GM23248 (cell line): ENCODE measurements around the gene SPHKAP. TPM values are rescaled to one million over a fixed set of nuclear protein-coding genes. Genes with fewer than 3 reads are reported as not detected.
"Not testable (repeated sequence)": the region's sequence is repeated elsewhere in the genome, so short reads cannot be mapped to it uniquely, and the experiment has no call there.

Experiments used
- DNase-seq: peaks from one replicate; pipeline ENCODE4 v3.0.0-alpha.2; 2015
- H2AFZ ChIP-seq: fragments of 200-600 bp; sonication (generic); 2 replicates; pipeline ENCODE4 v1.6.1; 2016; ENCODE audit warnings: antibody characterized with exemption
- H3F3A ChIP-seq: fragments of 200-600 bp; sonication (generic); 2 replicates; pipeline ENCODE4 v1.6.1; 2016; ENCODE audit warnings: mild to moderate bottlenecking, antibody characterized with exemption, mixed run types; ENCODE audit not compliant: insufficient read depth
- H3K27ac ChIP-seq: fragments of 200-600 bp; sonication (generic); 2 replicates; pipeline ENCODE4 v1.5.1; 2016; ENCODE audit warnings: mild to moderate bottlenecking
- H3K27me3 ChIP-seq: fragments of 200-600 bp; sonication (generic); replicated peaks from 2 replicates; pipeline ENCODE4 v1.6.1; 2016; ENCODE audit warnings: mild to moderate bottlenecking; ENCODE audit not compliant: insufficient read depth
- H3K36me3 ChIP-seq: fragments of 200-600 bp; sonication (generic); 2 replicates; pipeline ENCODE4 v1.6.1; 2016; ENCODE audit warnings: low read depth, mild to moderate bottlenecking
- H3K4me1 ChIP-seq: fragments of 200-600 bp; sonication (generic); 2 replicates; pipeline ENCODE4 v1.6.1; 2016; ENCODE audit warnings: mild to moderate bottlenecking; ENCODE audit not compliant: insufficient read depth
- H3K4me2 ChIP-seq: fragments of 200-600 bp; sonication (generic); one replicate; pipeline ENCODE4 v1.6.1; 2016; ENCODE audit warnings: mild to moderate bottlenecking; ENCODE audit not compliant: unreplicated experiment
- H3K4me3 ChIP-seq: fragments of 200-600 bp; sonication (generic); 2 replicates; pipeline ENCODE4 v1.5.1; 2016; ENCODE audit warnings: mild to moderate bottlenecking
- H3K79me2 ChIP-seq: fragments of 200-600 bp; sonication (generic); 2 replicates; pipeline ENCODE4 v1.6.1; 2016; ENCODE audit warnings: mild to moderate bottlenecking; ENCODE audit not compliant: insufficient read depth
- H3K9ac ChIP-seq: fragments of 200-600 bp; sonication (generic); 2 replicates; pipeline ENCODE4 v1.6.1; 2016; ENCODE audit warnings: mild to moderate bottlenecking
- H3K9me2 ChIP-seq: fragments of 200-600 bp; sonication (generic); 2 replicates; pipeline ENCODE4 v1.6.1; 2016; ENCODE audit warnings: mixed run types, mild to moderate bottlenecking, moderate library complexity; ENCODE audit not compliant: insufficient read depth
- H3K9me3 ChIP-seq: fragments of 200-600 bp; sonication (generic); one replicate; pipeline ENCODE4 v1.6.1; 2017; ENCODE audit warnings: low read depth
- H4K20me1 ChIP-seq: fragments of 200-600 bp; sonication (generic); 2 replicates; pipeline ENCODE4 v1.6.0; 2016; ENCODE audit not compliant: insufficient read depth
- EZH2 ChIP-seq: fragments of 200-600 bp; sonication (generic); IDR thresholded peaks from 2 replicates; pipeline ENCODE4 v1.6.1; 2018; ENCODE audit warnings: antibody characterized with exemption, mild to moderate bottlenecking; ENCODE audit not compliant: insufficient read depth, poor library complexity, severe bottlenecking
- EZH2phosphoT487 ChIP-seq: fragments of 200-600 bp; sonication (generic); IDR thresholded peaks from 2 replicates; pipeline ENCODE4 v1.6.1; 2018; ENCODE audit warnings: antibody characterized with exemption, moderate library complexity, mild to moderate bottlenecking, low read depth; ENCODE audit not compliant: insufficient read depth
- WGBS, 2 experiments: methylation state at CpG; one replicate each; pipeline ENCODE4 v1.1.6; 2015 to 2017; ENCODE audit warnings: low lambda C conversion rate in 2 of 2, low coverage in 1 of 2; ENCODE audit errors: missing lambda C conversion rate in 2 of 2; 5-methylcytosine and 5-hydroxymethylcytosine counted together
- in situ Hi-C: fragments of 300-500 bp; cut with MboI; formaldehyde crosslinking; loops from 2 replicates; pipeline ENCODE4 v1.15.0; 2020
- polyA plus RNA-seq: library from polyadenylated mRNA; unstranded; fragments of >200 nt; fragmentation: Nextera tagmentation; extraction: Ambion mirVana; gene quantifications from 2 replicates; pipeline ENCODE4 v1.2.1, GENCODE V29; 2016
- total RNA-seq: library from RNA; depleted of rRNA; stranded (reverse); fragments of >200 nt; shearing (Covaris generic); gene quantifications from 2 replicates; pipeline ENCODE4 v1.2.3, GENCODE V29; 2014; rRNA removed

The SPHKAP gene, protein sequence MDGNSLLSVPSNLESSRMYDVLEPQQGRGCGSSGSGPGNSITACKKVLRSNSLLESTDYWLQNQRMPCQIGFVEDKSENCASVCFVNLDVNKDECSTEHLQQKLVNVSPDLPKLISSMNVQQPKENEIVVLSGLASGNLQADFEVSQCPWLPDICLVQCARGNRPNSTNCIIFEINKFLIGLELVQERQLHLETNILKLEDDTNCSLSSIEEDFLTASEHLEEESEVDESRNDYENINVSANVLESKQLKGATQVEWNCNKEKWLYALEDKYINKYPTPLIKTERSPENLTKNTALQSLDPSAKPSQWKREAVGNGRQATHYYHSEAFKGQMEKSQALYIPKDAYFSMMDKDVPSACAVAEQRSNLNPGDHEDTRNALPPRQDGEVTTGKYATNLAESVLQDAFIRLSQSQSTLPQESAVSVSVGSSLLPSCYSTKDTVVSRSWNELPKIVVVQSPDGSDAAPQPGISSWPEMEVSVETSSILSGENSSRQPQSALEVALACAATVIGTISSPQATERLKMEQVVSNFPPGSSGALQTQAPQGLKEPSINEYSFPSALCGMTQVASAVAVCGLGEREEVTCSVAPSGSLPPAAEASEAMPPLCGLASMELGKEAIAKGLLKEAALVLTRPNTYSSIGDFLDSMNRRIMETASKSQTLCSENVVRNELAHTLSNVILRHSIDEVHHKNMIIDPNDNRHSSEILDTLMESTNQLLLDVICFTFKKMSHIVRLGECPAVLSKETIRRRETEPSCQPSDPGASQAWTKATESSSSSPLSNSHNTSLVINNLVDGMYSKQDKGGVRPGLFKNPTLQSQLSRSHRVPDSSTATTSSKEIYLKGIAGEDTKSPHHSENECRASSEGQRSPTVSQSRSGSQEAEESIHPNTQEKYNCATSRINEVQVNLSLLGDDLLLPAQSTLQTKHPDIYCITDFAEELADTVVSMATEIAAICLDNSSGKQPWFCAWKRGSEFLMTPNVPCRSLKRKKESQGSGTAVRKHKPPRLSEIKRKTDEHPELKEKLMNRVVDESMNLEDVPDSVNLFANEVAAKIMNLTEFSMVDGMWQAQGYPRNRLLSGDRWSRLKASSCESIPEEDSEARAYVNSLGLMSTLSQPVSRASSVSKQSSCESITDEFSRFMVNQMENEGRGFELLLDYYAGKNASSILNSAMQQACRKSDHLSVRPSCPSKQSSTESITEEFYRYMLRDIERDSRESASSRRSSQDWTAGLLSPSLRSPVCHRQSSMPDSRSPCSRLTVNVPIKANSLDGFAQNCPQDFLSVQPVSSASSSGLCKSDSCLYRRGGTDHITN (N-terminal part only)
- total RNA-seq, result 0.13 and 0.32 TPM in 2 replicates
- polyA plus RNA-seq, result 0.04 and 0.06 TPM in 2 replicates

DNA sequence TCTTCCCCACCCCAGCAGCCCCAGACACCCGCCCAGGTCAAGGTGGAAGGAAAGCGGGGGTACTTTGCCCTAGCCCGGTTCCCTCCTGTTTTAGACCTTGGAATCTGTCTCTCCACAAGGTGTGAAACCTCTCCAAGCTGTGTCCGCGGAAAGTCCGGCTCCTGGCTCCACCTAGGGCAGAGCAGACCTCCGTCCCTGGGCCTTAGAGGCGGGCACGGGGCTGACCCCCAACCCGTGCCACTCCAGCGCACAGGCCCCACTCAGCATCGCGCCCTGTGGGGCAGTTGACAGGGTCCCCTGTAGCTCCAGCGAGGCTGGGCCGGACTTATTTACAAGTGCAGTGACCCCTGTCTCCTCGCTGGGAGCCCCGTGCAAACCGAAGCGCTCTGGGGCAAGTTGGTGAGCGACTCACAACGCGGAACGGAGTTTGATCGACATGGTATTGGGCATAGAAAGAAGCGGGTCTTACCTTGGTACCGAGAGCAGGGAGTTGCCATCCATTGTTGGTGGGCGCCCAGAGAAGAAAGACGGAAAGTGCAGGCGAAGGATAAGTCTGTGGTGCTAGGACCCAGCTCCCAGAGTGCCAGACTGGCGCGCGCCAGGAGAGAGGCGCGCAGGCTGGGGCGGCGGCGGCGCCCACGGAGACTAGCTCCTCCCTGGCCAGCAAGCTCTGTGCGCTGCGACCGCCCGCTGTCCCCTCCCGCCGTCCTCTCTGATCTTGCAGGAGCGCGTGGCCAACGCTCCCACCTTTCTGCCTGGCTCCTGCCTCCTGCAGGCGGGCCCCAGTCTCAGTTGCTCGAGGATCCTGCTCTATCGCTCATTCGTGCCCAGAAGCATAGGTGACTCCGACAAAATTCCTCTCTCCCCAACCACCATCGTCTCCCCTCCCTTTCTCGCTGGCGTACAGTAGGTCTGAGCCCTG lies at the start of gene SPHKAP:
Gene SPHKAP, minus strand, starts transcription at position 590 of the 922 bp plus-strand sequence. Its CDS starts 89 bp downstream, at position 501.
- Histone ChIP-seq H3K9me3 (no peaks in the 10 kb centered on the region), H3F3A (no peaks in the 10 kb centered on the region), H3K4me3 (peak within 1 kb of the TSS; percentile 59), H3K27ac (no peak within 1 kb of the TSS), H3K9ac (no peak within 1 kb of the TSS), H3K4me2 (peak within 1 kb of the TSS; percentile 68), H3K36me3 (no peaks in the 10 kb centered on the region), H3K9me2 (no peaks in the 10 kb centered on the region), H2AFZ (peak within 1 kb of the TSS; percentile 55), H3K27me3 (peaks cover 28% of the 10 kb centered on the region), H4K20me1 (no peaks in the 10 kb centered on the region), H3K4me1 (no peaks in the 10 kb centered on the region), H3K79me2 (no peaks in the 10 kb centered on the region)
- TF ChIP-seq EZH2phosphoT487 (no peak), EZH2 (no peak)
- in situ Hi-C loops, result no loop called here
- 1 to 3% methylated on average over 54 to 56 of the region's 56 CpGs for WGBS, 2 experiments
- peak; percentile 26 for DNase-seq

DNA sequence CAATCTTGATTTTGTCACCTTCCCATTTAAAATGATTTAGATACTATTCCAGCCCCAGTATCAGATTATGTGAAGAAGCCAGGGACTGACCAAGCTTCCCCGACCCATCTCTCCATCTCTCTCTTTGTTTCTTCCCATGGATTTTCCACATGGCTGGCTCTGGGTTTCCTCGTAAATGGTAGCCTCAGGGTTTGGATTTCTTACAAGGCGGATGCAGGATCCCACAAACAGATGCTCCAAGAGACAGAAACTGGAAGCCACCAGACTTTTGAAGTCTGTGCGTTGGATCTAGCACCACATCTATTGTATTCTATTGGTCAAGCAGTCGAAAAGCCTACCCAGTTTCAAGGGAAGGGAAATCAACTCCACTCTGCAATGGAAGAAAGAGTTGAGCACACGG lies 46.0 kb upstream of the SPHKAP start:
- WGBS, 2 experiments, result 46 to 50% methylated on average over 6 of the region's 6 CpGs
- Histone ChIP-seq H4K20me1 (no peaks in the 10 kb centered on the region), H3F3A (no peaks in the 10 kb centered on the region), H3K4me2 (no peak overlapping the region), H3K9ac (no peak overlapping the region), H3K27me3 (no peaks in the 10 kb centered on the region), H3K79me2 (no peaks in the 10 kb centered on the region), H3K4me1 (no peaks in the 10 kb centered on the region), H3K9me2 (no peaks in the 10 kb centered on the region), H3K4me3 (no peak overlapping the region), H3K27ac (no peak overlapping the region), H3K9me3 (no peaks in the 10 kb centered on the region), H3K36me3 (no peaks in the 10 kb centered on the region), H2AFZ (no peak overlapping the region)
- TF ChIP-seq EZH2 (no peak), EZH2phosphoT487 (no peak)
- no peak for DNase-seq
- in situ Hi-C loops, result no loop called here

DNA sequence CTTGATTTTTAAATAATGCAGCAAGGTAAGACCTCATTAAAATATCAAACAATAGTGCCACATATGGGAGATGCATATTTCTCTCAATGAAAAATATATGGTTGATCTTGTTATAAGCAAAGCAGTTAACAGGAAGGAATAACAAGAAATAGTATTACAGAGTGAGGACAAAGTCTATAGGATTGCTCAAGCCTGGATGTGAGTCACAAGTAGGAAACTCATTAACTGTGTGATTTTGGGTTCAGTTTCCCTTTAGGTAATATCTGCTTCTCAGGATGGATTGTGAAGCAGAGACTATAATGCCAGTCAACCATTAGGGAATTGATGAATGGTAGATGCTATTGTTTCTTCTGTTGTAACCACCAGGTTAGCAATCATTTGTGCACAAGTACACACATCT lies 42.9 kb upstream of the SPHKAP start:
- H3F3A ChIP-seq, result no peaks in the 10 kb centered on the region
- peak; percentile 44 for DNase-seq

DNA sequence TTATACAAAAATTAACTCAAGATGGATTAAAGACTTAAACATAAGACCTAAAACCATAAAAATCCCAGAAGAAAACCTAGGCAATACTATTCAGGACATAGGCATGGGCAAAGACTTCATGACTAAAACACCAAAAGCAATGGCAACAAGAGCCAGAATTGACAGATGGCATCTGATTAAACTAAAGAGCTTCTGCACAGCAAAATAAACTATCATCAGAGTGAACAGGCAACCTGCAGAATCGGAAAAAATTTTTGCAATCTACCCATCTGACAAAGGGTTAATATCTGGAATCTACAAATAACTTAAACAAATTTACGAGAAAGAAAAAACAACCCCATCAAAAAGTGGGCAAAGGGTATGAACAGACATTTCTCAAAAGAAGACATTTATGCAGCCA lies 37.1 kb upstream of the SPHKAP start:
- WGBS, 2 experiments, result 45 to 61% methylated on average over 2 of the region's 2 CpGs
- H3F3A ChIP-seq, H3K36me3 ChIP-seq, in situ Hi-C loops, H2AFZ ChIP-seq, H4K20me1 ChIP-seq, H3K79me2 ChIP-seq, H3K4me3 ChIP-seq, H3K9me2 ChIP-seq, H3K27me3 ChIP-seq, H3K9ac ChIP-seq, H3K9me3 ChIP-seq, H3K27ac ChIP-seq, H3K4me1 ChIP-seq, DNase-seq, H3K4me2 ChIP-seq: not testable (repeated sequence)

More for the DNA sequence above, 42.9 kb upstream of the SPHKAP start:
- Histone ChIP-seq H3K27me3 (no peaks in the 10 kb centered on the region), H3K79me2 (no peaks in the 10 kb centered on the region), H3K36me3 (no peaks in the 10 kb centered on the region), H3K4me3 (no peak overlapping the region), H3K4me2 (no peak overlapping the region), H3K9me2 (no peaks in the 10 kb centered on the region), H3K27ac (no peak overlapping the region), H4K20me1 (no peaks in the 10 kb centered on the region), H2AFZ (no peak overlapping the region), H3K4me1 (no peaks in the 10 kb centered on the region), H3K9me3 (no peaks in the 10 kb centered on the region), H3K9ac (no peak overlapping the region)
- in situ Hi-C loops, result no loop called here
- TF ChIP-seq EZH2phosphoT487 (no peak), EZH2 (no peak)
